Osteocyte (in vitro differentiated cells): ENCODE results near the gene OR5B21. TPM values are rescaled to one million over a fixed set of nuclear protein-coding genes. Genes with fewer than 3 reads are reported as not detected.

Experiments used
- DNase-seq: peaks from one replicate; pipeline ENCODE4 v3.0.0; 2021; ENCODE audit warnings: mixed read lengths; ENCODE audit not compliant: unreplicated experiment; ENCODE audit errors: extremely low spot score
- H3K27ac Mint-ChIP-seq: one replicate; pipeline ENCODE4 v1.8.0; 2021; ENCODE audit warnings: mild to moderate bottlenecking, mixed read lengths; ENCODE audit not compliant: unreplicated experiment
- H3K27me3 Mint-ChIP-seq: one replicate; pipeline ENCODE4 v1.8.0; 2021; ENCODE audit warnings: mixed read lengths; ENCODE audit not compliant: unreplicated experiment
- H3K36me3 Mint-ChIP-seq: one replicate; pipeline ENCODE4 v1.8.0; 2021; ENCODE audit warnings: mixed read lengths; ENCODE audit not compliant: unreplicated experiment
- H3K4me1 Mint-ChIP-seq: one replicate; pipeline ENCODE4 v1.8.0; 2021; ENCODE audit warnings: mixed read lengths; ENCODE audit not compliant: unreplicated experiment
- H3K4me3 Mint-ChIP-seq: one replicate; pipeline ENCODE4 v1.8.0; 2021; ENCODE audit warnings: mild to moderate bottlenecking, moderate library complexity, mixed read lengths; ENCODE audit not compliant: unreplicated experiment
- H3K9me3 Mint-ChIP-seq: one replicate; pipeline ENCODE4 v1.8.0; 2021; ENCODE audit warnings: mixed read lengths; ENCODE audit not compliant: unreplicated experiment
- total RNA-seq: library from RNA; stranded (reverse); gene quantifications from 2 replicates; pipeline ENCODE4 v1.2.1, GENCODE V29; 2021
- TF ChIP-seq, protein P1 (sequence below): fragments of 200-600 bp; sonication (generic); IDR thresholded peaks from 2 replicates; pipeline ENCODE4 v1.5.0; 2021; ENCODE audit warnings: antibody characterized with exemption, mild to moderate bottlenecking, moderate library complexity

OR5B21 gene
- total RNA-seq, 1 donor from 2014 or later, result not detected

DNA sequence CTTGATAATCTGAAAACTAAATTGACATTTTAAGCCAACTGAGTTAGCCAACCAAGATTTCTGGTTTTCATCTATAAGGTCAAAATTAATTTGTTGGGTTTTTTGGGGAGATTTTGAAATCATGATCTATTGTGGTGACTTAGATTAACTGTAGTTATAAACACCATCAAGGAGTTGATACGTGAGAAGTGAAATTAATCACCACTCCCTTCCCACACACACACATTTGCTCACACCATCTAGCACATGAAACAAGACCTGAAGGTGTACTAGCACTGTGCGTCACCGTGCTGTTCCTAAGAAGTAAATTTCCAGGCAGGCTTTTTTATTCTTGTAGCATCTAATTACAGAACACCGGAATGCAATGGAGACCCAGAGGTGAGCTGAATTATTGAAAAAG lies 2.1 kb downstream of the OR5B21 start:
- H3K4me3 Mint-ChIP-seq, result no peak overlapping the region
- H3K27me3 Mint-ChIP-seq, result peaks cover 53% of the 10 kb centered on the region

DNA sequence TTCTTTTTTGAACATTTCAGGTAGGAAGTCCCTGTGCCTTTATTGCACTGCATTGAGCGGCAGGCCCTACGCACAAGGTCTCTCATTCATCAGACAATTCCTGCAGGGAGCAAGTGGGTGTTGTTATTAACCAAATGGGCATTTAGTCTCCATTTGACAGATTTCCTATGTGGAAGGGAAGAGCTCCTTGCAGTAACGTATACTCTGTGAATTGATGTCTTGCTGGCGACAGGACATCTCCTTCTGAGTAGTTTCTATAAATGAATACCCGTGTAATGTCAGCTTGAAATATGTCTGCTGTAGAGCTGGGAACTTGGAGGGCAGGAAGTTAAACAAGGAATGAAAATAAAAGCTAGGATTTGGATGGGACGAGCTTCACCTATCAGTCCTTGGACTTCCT lies 3.7 kb downstream of the OR5B21 start:
- Mint-ChIP-seq H3K4me3 (no peak overlapping the region), H3K27me3 (peaks cover 53% of the 10 kb centered on the region)

More for the DNA sequence above, 2.1 kb downstream of the OR5B21 start:
- Mint-ChIP-seq H3K27ac (no peak overlapping the region), H3K36me3 (no peaks in the 10 kb centered on the region), H3K4me1 (no peaks in the 10 kb centered on the region), H3K9me3 (no peaks in the 10 kb centered on the region)
- no peak for DNase-seq
- TF ChIP-seq, protein P1, sequence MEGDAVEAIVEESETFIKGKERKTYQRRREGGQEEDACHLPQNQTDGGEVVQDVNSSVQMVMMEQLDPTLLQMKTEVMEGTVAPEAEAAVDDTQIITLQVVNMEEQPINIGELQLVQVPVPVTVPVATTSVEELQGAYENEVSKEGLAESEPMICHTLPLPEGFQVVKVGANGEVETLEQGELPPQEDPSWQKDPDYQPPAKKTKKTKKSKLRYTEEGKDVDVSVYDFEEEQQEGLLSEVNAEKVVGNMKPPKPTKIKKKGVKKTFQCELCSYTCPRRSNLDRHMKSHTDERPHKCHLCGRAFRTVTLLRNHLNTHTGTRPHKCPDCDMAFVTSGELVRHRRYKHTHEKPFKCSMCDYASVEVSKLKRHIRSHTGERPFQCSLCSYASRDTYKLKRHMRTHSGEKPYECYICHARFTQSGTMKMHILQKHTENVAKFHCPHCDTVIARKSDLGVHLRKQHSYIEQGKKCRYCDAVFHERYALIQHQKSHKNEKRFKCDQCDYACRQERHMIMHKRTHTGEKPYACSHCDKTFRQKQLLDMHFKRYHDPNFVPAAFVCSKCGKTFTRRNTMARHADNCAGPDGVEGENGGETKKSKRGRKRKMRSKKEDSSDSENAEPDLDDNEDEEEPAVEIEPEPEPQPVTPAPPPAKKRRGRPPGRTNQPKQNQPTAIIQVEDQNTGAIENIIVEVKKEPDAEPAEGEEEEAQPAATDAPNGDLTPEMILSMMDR, result no peak

DNA sequence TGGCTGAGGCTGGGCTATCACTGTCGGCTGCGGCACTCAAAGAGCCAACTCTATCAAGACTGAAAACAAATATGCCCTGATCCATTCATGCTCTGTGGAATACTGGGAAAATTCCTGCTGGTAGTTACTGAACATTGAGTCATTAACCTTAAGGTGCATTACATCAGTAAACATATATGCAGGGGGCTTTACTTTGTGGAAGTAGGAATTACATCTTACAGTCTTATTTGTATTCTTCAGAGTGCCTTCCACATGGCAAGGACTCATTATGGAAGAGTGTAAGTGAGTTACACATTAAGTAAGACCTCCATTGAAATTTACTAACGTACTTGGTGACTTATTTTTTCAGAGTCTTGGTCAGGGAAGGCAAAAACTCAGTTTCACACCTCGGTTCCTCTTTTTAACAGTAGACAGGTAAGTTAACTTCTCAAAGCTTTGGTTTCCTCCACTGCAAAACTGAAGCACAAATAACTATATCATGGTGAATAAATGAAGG lies 4.5 kb downstream of the OR5B21 start:
- Mint-ChIP-seq H3K27ac (no peak overlapping the region), H3K9me3 (no peaks in the 10 kb centered on the region), H3K4me1 (no peaks in the 10 kb centered on the region), H3K27me3 (peaks cover 52% of the 10 kb centered on the region), H3K4me3 (no peak overlapping the region), H3K36me3 (no peaks in the 10 kb centered on the region)
- TF ChIP-seq, protein P1, result no peak
- DNase-seq, result no peak

More for the DNA sequence above, 3.7 kb downstream of the OR5B21 start:
- Mint-ChIP-seq H3K4me1 (no peaks in the 10 kb centered on the region), H3K27ac (no peak overlapping the region), H3K36me3 (no peaks in the 10 kb centered on the region), H3K9me3 (no peaks in the 10 kb centered on the region)
- TF ChIP-seq, protein P1, result no peak
- DNase-seq, result no peak

DNA sequence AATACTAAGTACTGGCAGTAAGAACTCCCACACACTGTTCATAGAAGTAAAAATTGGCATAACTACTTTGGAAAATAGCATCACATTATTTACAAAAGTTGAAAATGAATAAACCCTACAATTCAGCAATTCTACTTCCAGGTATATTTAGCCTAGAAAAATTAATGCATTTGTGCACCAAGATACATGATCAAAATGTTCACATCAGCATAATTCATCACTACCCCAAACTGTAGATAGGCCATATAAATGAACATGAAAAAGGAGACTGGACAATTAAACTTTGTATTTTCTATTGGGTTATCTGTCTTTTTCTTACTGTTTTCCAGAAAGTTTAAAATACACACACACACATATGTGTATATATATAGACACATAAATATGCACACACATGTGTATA lies 5.9 kb downstream of the OR5B21 start:
- no peaks in the 10 kb centered on the region for H3K9me3 Mint-ChIP-seq
- DNase-seq, result no peak
- H3K27me3 Mint-ChIP-seq, result peaks cover 48% of the 10 kb centered on the region
- H3K4me1 Mint-ChIP-seq, result no peaks in the 10 kb centered on the region
- TF ChIP-seq, protein P1, result no peak
- H3K4me3 Mint-ChIP-seq, result no peak overlapping the region
- H3K36me3 Mint-ChIP-seq, result no peaks in the 10 kb centered on the region
- H3K27ac Mint-ChIP-seq, result no peak overlapping the region

DNA sequence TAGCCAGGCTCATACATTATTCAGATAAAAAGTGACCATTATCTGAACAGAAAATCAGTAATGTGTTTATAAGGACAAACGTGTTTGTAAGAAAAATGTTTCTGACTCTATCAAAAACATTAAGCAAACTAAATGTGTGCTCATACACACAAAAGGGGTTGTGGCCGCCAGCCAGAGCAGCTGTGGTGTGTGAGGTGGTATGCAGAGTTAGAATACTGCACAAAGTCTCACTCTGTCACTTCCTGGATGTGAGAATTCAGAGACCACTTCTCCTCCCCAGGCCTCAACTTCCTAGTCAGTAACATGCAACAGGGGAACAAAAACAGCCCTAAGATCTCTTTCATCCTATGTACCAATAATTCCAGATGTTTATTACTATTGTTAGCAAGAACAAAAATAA lies 9.4 kb downstream of the OR5B21 start:
- H3K4me3 Mint-ChIP-seq, result no peak overlapping the region
- H3K9me3 Mint-ChIP-seq, result no peaks in the 10 kb centered on the region
- no peak overlapping the region for H3K27ac Mint-ChIP-seq
- peaks cover 31% of the 10 kb centered on the region for H3K27me3 Mint-ChIP-seq
- H3K36me3 Mint-ChIP-seq, result no peaks in the 10 kb centered on the region
- peaks cover 7% of the 10 kb centered on the region for H3K4me1 Mint-ChIP-seq
- DNase-seq, result no peak
- TF ChIP-seq, protein P1, result no peak
